Stimulated activated CD8-positive, alpha-beta memory T cell treated with anti-CD3 and anti-CD28 coated beads, Interleukin-15, amount 100 ng/mL, for 1 hour (primary cell): Measurements from ENCODE around the gene CCDC201.

Source experiments
- DNase-seq: peaks from one replicate; pipeline ENCODE4 v3.0.0-alpha.2; 2020; ENCODE audit warnings: low read depth

Gene CCDC201

DNA sequence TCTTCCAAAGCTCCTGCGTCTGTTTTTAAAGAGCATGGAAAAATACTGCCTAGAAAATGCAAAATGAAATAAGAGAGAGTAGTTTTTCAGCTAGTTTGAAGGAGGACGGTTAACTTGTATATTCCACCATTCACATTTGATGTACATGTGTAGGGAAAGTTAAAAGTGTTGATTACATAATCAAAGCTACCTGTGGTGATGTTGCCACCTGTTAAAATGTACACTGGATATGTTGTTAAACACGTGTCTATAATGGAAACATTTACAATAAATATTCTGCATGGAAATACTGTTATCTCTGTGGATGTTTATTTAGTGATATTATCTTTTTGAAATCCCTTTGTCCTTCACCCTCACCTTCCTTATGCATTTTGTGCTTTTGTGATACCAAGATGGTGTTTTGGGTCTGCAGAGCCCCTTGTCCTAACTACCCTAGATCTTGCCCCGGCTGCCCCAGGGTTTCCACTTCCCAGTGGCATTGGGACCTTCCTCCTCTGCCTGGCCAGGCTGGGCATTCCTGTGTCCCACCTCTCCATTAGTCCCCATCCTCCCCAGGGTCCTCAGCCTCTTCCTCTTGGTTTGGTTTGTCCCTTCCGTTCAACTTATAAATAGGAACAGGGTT, 20.6 kb upstream of the CCDC201 start:
- DNase-seq = no peak

DNA sequence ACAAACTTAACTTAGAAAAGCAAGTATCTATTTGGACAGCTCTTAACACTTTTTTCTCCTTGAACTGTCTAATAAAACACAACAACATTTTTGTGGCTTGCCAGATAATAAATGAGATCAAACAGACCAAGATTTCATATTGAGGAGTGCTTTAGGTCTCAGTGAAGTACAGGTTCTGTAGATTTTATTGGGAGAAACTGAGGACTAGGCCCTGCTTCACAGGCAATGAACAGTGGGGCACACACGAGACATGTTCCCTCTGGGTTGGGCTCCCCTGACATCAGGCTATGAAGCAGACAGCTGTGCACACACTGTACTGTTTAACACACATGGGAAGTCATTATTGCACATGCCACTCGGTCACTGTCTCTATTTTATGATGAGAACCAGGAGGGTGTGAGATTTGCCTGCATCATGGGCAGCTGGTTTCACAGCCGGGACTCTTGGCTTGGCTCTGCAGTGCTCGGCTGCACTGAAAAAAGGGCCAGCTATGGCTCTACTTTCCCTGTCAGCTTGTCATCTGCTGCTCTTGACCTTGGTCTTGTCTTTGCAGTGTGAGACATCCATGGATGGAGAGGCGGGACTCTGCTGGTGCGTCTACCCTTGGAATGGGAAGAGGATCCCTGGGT, 19.6 kb upstream of the CCDC201 start:
- DNase-seq = no peak

DNA sequence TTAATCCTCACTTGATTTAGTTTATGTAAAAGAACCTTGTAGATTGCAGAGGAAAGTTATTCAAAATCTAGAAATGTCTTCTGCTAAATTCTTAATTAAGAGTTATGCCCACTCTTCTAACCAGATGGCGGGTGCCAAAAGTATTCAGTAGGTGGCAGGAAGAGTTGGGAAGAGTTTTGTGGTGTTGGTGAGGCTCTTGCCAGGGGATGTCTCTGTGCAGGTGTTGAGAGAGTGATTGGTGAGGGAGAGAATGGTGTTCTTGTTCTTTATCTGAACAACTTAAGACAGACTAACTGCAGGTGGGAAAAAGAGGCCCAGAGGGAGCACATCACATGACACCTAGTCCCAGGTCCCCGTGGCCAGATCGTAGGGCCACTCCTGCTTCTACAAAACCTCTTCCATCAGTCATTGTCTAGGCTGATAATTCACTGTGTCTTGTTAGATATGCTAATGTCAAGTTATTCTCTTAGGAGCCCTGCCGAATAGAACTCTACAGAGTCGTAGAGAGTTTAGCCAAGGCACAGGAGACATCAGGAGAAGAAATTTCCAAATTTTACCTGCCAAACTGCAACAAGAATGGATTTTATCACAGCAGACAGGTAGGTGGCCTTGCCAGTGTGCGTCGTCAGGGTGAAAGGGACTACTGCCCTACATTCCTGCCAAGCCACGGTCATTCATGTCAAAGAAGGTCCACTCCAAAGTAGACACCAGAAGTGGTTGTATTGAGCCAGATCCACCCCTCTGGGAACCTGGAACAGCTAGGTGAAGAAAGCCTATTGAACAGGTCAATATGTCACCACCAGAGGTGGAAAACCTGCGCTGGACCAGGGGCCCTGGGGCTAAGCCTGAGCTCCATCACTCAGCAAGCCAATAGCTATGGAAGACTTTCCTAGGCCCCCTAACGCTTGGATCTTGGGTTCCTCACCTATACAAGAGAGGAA, 18.9 kb upstream of the CCDC201 start:
- DNase-seq = no peak

DNA sequence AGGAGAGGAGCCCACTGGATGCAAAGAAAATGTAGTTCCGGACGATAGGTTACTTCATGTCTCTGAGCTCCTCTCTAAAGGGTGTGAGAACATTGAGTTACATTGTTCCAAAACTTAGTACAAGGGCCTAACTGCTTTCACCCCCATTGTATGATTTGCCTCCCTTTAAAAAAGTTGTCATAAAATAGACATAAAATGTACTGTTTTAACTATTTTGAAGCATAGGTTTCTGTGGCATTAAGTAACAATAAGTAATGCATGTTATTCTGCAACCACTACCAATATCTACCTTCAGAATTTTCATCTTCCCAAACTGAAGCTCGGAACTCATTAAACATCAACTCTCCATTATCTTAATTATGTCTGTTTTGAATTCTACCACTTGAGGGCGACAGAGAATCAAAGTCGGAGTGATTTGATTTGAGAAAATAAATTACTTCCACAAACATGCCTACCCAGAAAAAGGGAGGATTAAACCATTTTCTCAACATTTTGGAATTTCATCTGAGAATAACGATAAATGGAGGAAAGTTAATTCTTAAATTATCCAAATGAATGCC, 18.1 kb upstream of the CCDC201 start:
- DNase-seq = no peak

DNA sequence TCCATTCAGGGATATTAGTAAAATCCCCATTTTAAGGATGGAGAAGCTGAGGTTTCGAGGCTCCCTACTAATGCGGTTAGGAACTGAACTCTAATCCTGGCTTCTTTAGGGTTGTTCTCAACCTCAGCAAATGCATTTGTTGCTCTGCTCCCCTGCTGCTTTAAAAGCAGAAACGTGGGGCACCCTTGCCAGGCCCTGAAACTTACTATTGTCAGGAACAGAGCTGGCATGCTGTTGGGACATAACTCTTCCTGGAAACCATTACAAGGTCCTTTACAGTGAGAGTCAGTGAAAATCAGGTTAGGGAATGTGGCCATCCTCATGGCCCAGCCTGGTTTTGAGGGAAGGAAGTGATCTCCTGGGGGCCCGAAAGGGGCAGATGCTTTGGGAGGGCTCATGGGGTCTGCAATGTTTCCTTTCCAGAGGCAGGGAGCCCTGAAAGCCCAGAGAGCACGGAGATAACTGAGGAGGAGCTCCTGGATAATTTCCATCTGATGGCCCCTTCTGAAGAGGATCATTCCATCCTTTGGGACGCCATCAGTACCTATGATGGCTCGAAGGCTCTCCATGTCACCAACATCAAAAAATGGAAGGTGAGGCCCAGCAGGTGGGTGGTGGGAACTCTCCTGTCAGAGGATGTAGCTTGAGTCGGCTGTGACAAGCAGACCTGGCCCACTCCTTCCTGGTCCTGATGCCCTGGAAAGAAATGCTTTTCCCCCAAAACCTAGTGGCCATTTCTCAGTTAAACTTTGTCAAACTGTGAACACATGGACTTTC, 17.4 kb upstream of the CCDC201 start:
- DNase-seq = no peak

DNA sequence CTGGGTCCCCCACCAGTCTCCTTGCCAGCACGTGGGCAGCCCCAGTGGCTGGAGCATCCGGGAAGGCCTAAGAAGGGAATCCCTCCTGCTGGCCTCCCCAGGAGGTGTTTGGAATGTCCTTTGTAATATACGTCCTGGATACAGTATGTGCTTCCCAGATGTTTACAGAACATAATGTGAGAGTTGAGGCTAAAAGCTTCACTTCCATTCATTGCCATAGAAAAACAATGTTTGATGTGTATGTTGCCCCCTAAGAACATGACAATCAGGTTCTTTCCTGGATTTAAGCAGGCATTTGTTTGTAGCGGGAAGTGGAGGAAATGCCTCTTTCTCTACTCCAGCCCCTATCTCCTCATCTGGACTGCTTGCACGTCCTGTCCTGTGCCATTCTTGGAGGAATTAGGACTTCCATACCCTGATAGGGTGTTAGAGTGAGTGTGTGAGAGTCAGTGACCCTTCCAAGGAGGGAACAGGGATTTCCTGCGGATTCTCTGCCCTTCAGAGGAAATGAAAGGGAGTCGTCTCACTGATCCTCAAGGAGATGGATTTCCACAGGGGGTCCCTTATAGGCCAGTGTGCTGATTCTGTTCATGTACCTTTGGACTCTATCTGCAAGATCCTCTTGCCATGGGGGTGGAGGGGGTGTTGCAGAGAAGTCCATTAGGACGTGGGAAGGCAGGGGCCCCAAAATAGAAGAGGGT, 16.6 kb upstream of the CCDC201 start:
- DNase-seq = no peak

DNA sequence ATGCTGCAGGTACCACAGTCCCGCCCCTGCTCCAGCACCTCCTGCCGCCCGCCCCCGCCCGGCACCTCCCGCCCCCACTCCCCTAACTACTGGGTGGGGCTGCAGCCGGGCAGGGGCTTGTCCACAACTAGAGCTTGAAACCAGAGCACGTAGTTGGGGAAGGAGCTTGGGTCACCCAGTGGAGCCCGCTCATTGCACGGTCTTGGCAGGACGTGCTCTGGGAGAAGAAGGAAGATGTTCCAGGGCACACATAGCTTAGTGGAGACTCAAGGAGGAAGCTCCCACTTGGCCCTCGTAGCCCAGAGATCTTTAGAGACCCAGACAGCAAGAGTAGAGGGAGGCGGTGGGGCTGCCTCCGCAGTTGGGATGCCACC, 16.1 kb upstream of the CCDC201 start:
- DNase-seq = no peak

DNA sequence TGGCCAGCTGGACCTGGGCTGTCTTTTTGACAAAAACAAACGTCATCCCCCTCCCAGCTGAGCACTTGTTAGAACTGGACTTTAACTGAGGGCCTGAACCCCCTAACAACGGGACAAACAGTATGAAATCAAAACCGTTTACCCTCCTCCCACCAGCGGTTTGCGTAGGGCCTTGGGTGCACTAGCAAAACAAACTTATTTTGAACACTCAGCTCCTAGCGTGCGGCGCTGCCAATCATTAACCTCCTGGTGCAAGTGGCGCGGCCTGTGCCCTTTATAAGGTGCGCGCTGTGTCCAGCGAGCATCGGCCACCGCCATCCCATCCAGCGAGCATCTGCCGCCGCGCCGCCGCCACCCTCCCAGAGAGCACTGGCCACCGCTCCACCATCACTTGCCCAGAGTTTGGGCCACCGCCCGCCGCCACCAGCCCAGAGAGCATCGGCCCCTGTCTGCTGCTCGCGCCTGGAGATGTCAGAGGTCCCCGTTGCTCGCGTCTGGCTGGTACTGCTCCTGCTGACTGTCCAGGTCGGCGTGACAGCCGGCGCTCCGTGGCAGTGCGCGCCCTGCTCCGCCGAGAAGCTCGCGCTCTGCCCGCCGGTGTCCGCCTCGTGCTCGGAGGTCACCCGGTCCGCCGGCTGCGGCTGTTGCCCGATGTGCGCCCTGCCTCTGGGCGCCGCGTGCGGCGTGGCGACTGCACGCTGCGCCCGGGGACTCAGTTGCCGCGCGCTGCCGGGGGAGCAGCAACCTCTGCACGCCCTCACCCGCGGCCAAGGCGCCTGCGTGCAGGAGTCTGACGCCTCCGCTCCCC, 15.5 kb upstream of the CCDC201 start, which contains the start of gene IGFBP1:
TSS of gene IGFBP1 (plus strand) at position 304 of the 808 bp plus-strand sequence. CDS start at position 469, 165 bp downstream.
- DNase-seq = no peak

DNA sequence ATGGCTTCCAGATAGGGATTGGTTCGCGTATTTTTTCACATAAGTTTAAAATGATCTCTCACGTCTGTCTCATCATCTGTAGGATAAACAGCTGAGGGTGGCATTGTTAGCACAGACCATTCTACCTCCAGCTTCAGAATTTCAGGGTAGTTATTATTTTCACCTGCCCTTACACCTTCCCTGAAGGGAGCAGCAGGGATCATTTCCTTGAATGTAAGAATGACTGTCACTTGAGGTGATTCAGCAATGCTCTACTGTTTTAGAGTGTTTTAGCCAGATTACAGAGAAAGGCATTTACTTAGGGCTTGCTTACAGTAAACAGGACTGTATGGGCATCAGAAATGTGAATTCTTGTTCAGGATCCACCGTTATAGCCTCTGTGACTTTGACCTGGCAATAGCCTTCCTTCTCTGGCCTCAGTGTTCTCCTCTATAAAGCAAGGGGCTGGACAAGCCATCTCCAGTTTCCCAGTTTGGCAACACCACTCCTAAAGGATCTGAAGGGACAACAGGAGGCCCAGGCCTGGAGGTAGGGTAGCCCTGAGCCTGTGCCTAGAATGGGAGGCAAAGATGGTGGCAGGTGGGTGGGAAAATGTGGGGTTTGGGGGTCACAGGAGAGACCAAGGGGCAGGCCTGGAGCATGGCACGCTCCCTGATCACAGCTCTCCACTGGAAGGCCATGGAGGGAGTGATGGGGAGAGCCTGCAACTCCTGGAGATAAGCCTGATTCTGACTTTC, 14.2 kb upstream of the CCDC201 start:
- no peak for DNase-seq

DNA sequence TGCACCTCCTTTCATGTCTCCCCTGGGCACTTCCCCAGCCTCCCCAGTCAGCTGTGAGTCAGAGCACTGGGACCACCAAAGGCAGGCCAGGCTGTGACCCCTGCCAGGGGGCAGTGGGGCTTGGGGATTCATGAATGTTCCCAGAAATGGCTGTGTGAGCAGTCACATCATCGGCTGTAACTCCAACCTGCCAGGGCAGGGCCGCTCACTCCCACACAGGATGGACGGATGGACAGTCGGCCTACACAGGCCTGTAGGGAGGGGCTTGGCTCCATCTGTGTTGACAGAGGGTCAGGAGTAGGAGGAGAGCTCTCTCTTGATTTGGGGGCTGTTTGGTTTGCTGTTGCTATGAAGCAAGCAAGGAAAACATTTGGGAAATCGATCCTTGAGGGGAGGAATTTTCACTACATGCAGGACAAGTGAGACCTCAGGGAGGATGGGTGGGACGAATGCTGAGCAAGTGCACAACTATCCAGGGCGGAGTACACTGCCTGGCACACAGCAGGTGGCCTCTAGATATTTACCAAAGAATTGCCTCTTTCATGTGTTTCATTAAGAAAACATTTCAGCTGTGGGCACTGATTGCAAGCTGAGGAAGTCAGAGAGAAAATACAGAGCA, 12.5 kb upstream of the CCDC201 start:
- DNase-seq = no peak

DNA sequence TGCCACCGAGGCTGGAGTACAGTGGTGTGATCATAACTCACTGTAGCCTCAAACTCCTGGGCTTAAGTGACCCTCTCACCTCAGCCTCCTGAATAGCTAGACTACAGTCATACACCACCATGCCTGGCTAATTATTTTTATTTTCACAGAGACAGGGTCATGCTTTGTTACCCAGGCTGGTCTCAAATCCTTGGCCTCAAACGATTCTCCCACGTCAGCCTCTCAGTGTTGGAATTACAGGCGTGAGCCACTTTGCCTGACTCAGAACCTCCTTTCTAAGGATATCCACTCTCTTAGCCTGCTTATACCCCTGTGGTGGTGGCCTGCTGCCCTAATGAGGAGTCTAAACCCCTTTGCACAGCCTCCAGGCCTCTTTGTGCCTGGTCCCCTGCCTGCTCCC, 11.3 kb upstream of the CCDC201 start:
- no peak for DNase-seq

DNA sequence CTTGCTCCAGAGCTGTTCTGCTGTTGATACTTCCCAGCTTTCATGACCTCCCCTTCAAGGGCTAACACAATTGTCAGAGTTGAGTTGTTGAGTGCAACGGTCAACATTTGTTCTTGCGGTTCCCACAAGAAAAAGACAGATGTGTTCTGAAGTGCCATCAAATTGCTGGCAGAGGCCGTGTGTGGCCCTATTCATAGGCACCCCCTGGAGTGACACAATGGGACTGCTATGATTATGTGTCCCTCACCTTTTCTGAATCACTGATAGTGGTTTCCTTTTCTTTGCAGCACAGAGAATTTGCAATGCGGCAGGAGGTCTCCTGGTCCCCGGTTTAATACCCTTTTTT, 9.6 kb upstream of the CCDC201 start:
- no peak for DNase-seq

DNA sequence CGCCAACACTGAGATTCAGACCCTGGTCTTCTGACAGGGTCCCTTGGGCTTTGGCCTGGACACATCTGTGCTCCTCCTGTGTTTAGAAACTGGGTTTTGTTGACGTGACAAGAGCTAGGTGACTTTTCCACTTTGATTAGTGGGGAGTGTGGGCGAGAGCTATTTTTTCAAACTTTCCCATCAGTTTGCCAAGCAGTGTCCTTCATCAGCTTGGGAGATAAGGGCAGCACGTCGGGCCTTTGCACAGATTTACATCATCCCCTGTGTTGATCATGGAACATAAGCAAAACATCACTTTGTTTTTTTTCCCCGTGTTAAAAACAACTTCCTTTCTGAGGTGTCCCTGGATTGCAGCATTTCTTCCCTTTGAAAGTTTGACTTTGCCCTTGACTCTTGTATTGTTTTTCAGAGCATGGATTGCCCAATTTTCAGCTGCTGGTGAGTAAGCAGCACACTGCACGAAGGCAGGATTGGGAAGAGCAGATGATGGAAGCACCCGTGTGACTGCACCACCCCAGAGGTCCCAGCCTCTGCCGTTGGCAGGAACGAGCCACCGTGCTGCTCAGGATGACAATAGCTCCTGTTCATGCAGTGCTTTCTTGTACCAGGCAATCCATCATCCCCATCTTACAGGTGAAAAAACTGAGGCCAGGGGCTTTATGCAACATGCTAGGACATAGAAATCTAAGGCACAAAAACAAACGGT, 9.0 kb upstream of the CCDC201 start:
- no peak for DNase-seq

DNA sequence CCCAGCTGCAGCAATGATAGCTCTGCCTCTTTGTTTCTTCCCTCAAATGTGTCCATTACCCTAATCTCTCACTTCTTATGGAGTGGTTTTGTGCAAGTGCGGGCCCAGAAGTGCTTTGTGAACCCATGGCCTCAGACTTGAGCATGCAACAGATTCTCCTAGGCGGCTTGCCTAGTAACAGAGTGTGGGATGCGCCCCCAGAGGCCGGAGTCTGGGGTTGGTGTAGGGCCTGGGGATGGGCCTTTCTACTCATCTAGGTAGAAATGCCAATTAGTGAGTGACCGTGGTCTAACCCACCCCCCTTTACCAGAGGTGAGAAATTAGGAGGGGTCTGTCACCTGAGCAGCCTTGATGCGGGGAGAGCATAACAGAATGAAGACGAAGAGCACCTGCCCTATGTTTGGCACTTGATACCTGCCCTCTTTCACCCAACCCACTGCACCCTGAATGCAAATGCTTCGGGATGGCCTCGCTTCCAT, 8.4 kb upstream of the CCDC201 start:
- DNase-seq = no peak

DNA sequence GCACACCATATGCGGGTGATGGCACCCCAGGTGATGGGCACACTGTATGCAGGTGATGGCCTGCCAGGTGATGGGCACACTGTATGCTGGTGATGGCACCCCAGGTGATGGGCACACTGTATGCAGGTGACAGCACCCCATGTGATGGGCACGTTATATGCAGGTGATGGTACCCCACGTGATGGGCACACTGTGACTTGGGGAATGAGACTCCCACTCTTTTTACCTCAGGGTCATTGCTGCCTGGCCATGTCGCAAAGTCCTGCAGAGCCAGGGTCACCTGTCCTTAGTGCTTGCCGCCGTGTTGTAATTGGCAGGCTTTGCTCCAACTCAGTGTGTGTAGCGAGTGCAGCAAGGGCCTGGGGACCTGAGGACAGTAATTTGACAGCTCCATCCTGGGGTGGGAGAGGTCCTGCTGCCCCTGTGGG, 7.6 kb upstream of the CCDC201 start:
- DNase-seq = no peak

DNA sequence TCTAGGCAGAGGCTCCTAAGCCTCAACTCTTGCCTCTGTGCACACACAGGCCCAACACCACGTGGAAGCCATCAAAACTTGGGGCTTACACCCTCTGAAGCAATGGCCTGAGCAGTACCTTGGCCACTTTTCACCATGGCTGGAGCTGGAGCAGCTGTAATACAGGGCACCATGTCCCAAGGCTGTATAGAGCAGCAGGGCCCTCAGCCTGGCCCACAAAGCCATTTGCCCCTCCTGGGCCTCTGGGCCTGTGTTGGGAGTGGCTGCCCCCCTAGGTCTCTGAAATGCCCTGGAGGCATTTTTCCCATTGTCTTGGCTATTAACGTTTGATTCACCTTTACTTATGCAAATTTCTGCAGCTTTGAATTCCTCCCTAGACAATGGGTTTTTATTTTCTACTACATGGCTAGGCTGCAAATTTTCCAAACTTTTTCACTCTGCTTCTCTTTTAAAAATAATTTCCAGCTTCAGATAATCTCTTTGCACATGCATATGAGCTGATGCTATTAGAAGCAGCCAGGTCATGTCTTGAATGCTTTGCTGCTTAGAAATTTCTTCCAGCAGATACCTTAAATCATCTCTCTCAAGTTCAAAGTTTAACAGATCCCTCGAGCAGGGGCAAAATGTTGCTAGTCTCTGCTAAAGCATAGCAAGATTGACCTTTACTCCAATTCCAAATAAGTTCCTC, 5.7 kb upstream of the CCDC201 start:
- no peak for DNase-seq

DNA sequence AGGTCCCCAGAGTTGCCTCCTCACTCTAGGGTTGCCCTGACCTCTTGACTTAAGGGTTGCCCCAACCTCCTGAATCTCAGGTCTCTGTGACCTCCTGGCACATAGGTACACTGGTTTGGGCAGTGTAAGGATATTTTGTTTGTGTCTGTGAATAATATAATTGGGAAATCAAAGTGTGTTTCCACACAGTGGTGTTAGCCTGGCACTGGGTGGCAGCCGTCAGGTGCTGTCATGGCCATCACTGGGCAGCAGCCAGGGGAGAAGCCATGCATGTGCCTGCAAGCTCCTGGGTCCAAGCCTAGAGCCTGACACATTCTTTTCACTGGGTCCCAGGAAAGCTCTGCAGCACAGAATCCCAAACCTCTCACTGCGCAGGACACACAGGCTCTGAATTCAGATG, 3.6 kb upstream of the CCDC201 start:
- no peak for DNase-seq
